Measurements from ENCODE around the gene OBP2A.

DNA sequence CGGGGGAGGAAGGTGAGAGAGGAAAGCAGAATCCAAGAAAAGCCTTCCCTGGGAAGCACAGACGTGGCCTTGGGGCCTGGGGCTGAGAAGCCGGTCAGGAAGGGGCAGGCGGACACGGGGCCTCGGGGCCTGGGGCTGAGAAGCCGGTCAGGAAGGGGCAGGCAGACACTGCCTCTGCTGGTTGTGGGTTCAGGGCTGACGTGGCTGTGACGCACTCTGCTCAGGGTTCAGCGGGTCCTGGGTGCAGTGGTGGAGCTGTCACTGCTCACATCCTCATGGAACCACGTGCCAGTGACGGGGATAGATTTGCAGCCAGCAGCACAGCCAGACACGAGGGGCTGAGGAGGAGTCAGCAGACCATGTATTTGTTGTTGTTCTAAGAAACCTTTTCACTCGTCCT lies 28.4 kb downstream of the OBP2A start:
- TF ChIP-seq POLR2A (IDR thresholded peaks at IDR 0.05) (no peak), CTCF (IDR thresholded peaks at IDR 0.05) (no peak)

Measured in adrenal gland (tissue), 5 donors.